ENCODE measurements around the gene RAB11A. TPM values are rescaled to one million over a fixed set of nuclear protein-coding genes. Genes with fewer than 3 reads are reported as not detected.

Gene RAB11A
- total and polyA plus RNA-seq, 7 donors, result 89.5 to 152 (median 115) TPM

- Histone ChIP-seq H3K27ac (no peak overlapping the region), H3K36me3 (ENCODE audit: insufficient read depth in 1 of 2, low read depth in 1 of 2) (no peaks in the 10 kb centered on the region), H3K9me3 (no peaks in the 10 kb centered on the region), H3K4me1 (peaks cover 19% of the 10 kb centered on the region), H3K4me3 (no peak overlapping the region), H3K27me3 (ENCODE audit: insufficient read depth in 3 of 3, low read length in 2 of 3) (no peaks in the 10 kb centered on the region)
- intact Hi-C loops (cut with DNase I), result no loop called here
- TF ChIP-seq CTCF (IDR thresholded peaks at IDR 0.05), result no peak
- peak in 1 of 4 donors; percentile 36 for ATAC-seq
- WGBS, 3 donors, result 95 to 100% (median 96%) methylated on average over 1 of the region's 1 CpG
- no peak for DNase-seq
Measured at GRCh38 chr15:65937476-65937875, 68.2 kb downstream of the RAB11A start.

GRCh38 chr15:65938604-65939003 lies 69.3 kb downstream of the RAB11A start:
- H3K4me1 ChIP-seq, result peaks cover 19% of the 10 kb centered on the region
- no peaks in the 10 kb centered on the region for H3K36me3 ChIP-seq (ENCODE audit: insufficient read depth in 1 of 2, low read depth in 1 of 2)
- TF ChIP-seq CTCF (IDR thresholded peaks at IDR 0.05), result no peak
- DNase-seq (no peak), ATAC-seq (no peak)
- H3K9me3 ChIP-seq, result no peaks in the 10 kb centered on the region
- H3K27me3 ChIP-seq (ENCODE audit: insufficient read depth in 3 of 3, low read length in 2 of 3), result no peaks in the 10 kb centered on the region
- H3K4me3 ChIP-seq, result no peak overlapping the region
- no peak overlapping the region for H3K27ac ChIP-seq
- intact Hi-C loops (cut with DNase I), result no loop called here
- WGBS, 3 donors, result 85 to 86% (median 86%) methylated on average over 4 of the region's 4 CpGs

GRCh38 chr15:65939901-65940617 lies 70.8 kb downstream of the RAB11A start:
- Histone ChIP-seq H3K9me3 (no peaks in the 10 kb centered on the region), H3K36me3 (ENCODE audit: insufficient read depth in 1 of 2, low read depth in 1 of 2) (no peaks in the 10 kb centered on the region), H3K4me1 (peaks cover 19% of the 10 kb centered on the region), H3K27ac (peak overlapping the region; percentile 50), H3K4me3 (no peak overlapping the region), H3K27me3 (ENCODE audit: insufficient read depth in 3 of 3, low read length in 2 of 3) (no peaks in the 10 kb centered on the region)
- TF ChIP-seq CTCF (IDR thresholded peaks at IDR 0.05), result no peak
- DNase-seq (no peak), ATAC-seq (peak; percentile 51 to 77 (median 62))
- intact Hi-C loops (cut with DNase I), result no loop called here
- WGBS, 3 donors, result 36 to 59% (median 48%) methylated on average over 10 of the region's 10 CpGs

- H3K4me3 ChIP-seq, result no peak overlapping the region
- no peaks in the 10 kb centered on the region for H3K27me3 ChIP-seq (ENCODE audit: insufficient read depth in 3 of 3, low read length in 2 of 3)
- H3K9me3 ChIP-seq, result no peaks in the 10 kb centered on the region
- intact Hi-C loops (cut with DNase I), result no loop called here
- H3K27ac ChIP-seq, result peak overlapping the region; percentile 50
- H3K36me3 ChIP-seq (ENCODE audit: insufficient read depth in 1 of 2, low read depth in 1 of 2), result no peaks in the 10 kb centered on the region
- peak; percentile 50 to 73 (median 70) for ATAC-seq
- no peak for DNase-seq
- TF ChIP-seq CTCF (IDR thresholded peaks at IDR 0.05), result no peak
- H3K4me1 ChIP-seq, result peaks cover 19% of the 10 kb centered on the region
Measured at GRCh38 chr15:65940618-65940909, 71.3 kb downstream of the RAB11A start.

Other genes starting within 250 kb of the RAB11A start
- 1 to 10 TPM in 3 of 4 donors, under 1 TPM in 1; 0.55 to 2.2 (median 1.3) TPM for gene SLC24A1, start 247.6 kb upstream of the RAB11A start, total RNA-seq
- gene SLC24A1, start 247.6 kb upstream of the RAB11A start, polyA plus RNA-seq, result under 1 TPM; 0.20 to 0.74 (median 0.73) TPM
- 10 to 100 TPM; 15.4 to 46.7 (median 23.4) TPM for gene DENND4A, start 77.2 kb upstream of the RAB11A start, total RNA-seq
- 10 to 100 TPM in 1 of 3 donors, 1 to 10 TPM in 2; 4.0 to 11.2 (median 7.0) TPM for gene DENND4A, start 77.2 kb upstream of the RAB11A start, polyA plus RNA-seq